Prostate gland (tissue), 2 donors: Measurements from ENCODE around the gene PAK4.
A peak's percentile ranks its signal among the peaks of the same experiment; 100 is the strongest.

Source experiments
- CTCF ChIP-seq, 4 experiments: fragments of 200-600 bp in 2 of 4; fragments of 450-650 bp in 2 of 4; sonication (generic) in 2 of 4; IDR thresholded peaks; 1 replicate in 3 of 4; 2 replicates in 1 of 4; pipeline ENCODE4 v1.5.1; 2016 to 2019; ENCODE audit warnings: antibody characterized with exemption in 4 of 4, mild to moderate bottlenecking in 2 of 4, moderate library complexity in 2 of 4
- POLR2A ChIP-seq: fragments of 450-650 bp; IDR thresholded peaks from one replicate; pipeline ENCODE4 v1.6.1; 2016; ENCODE audit warnings: antibody characterized with exemption, mild to moderate bottlenecking
- POLR2AphosphoS5 ChIP-seq: sonication (generic); formaldehyde crosslinking; IDR thresholded peaks from one replicate; pipeline ENCODE4 v1.6.1; 2017; ENCODE audit warnings: antibody characterized with exemption

- peak in 1 of 4 experiments; percentile 46 for TF ChIP-seq CTCF (IDR thresholded peaks at IDR 0.05)
- no peak for TF ChIP-seq POLR2A
- TF ChIP-seq POLR2AphosphoS5, result peak; percentile 89
Measured at GRCh38 chr19:39160523-39160861, 34.9 kb downstream of the PAK4 start.
